Smooth muscle cell (in vitro differentiated cells): Measurements from ENCODE around the gene ANKS1B. TPM values are rescaled to one million over a fixed set of nuclear protein-coding genes. Genes with fewer than 3 reads are reported as not detected.

ENCODE experiments used
- DNase-seq: peaks from one replicate; lab custom pipeline; 2025; ENCODE audit not compliant: unreplicated experiment; lab: John Stamatoyannopoulos, UW
- H2AFZ ChIP-seq: fragments of 200-600 bp; sonication (generic); 2 replicates; pipeline ENCODE4 v1.6.0; 2016; ENCODE audit warnings: antibody characterized with exemption, low read depth, mild to moderate bottlenecking
- H3F3A ChIP-seq: fragments of 200-600 bp; sonication (generic); 2 replicates; pipeline ENCODE4 v1.6.0; 2017; ENCODE audit warnings: antibody characterized with exemption, low read depth
- H3K27ac ChIP-seq: fragments of 200-600 bp; sonication (generic); 2 replicates; pipeline ENCODE4 v1.5.1; 2016; ENCODE audit warnings: low read depth, mild to moderate bottlenecking
- H3K27me3 ChIP-seq: fragments of 200-600 bp; sonication (generic); 2 replicates; pipeline ENCODE4 v1.6.1; 2016; ENCODE audit warnings: low read depth, mild to moderate bottlenecking
- H3K36me3 ChIP-seq: fragments of 200-600 bp; sonication (generic); 2 replicates; pipeline ENCODE4 v1.5.1; 2016; ENCODE audit warnings: low read depth
- H3K4me1 ChIP-seq: fragments of 200-600 bp; sonication (generic); 2 replicates; pipeline ENCODE4 v1.5.1; 2016; ENCODE audit warnings: low read depth
- H3K4me2 ChIP-seq: fragments of 200-600 bp; sonication (generic); 2 replicates; pipeline ENCODE4 v1.6.0; 2016; ENCODE audit warnings: mild to moderate bottlenecking
- H3K4me3 ChIP-seq: fragments of 200-600 bp; sonication (generic); 2 replicates; pipeline ENCODE4 v1.5.1; 2016; ENCODE audit warnings: mild to moderate bottlenecking
- H3K79me2 ChIP-seq: fragments of 200-600 bp; sonication (generic); 2 replicates; pipeline ENCODE4 v1.6.0; 2016; ENCODE audit warnings: low read depth, mild to moderate bottlenecking
- H3K9ac ChIP-seq: fragments of 200-600 bp; sonication (generic); 2 replicates; pipeline ENCODE4 v1.6.0; 2016; ENCODE audit warnings: low read depth
- H3K9me3 ChIP-seq: fragments of 200-600 bp; sonication (generic); replicated peaks from 2 replicates; pipeline ENCODE4 v1.5.1; 2016; ENCODE audit warnings: low read depth
- H4K20me1 ChIP-seq: fragments of 200-600 bp; sonication (generic); 2 replicates; pipeline ENCODE4 v1.6.0; 2016; ENCODE audit warnings: low read depth
- CTCF ChIP-seq: fragments of 200-600 bp; sonication (generic); IDR thresholded peaks from 2 replicates; pipeline ENCODE4 v1.5.1; 2017; ENCODE audit warnings: borderline replicate concordance, mild to moderate bottlenecking, antibody characterized with exemption; ENCODE audit not compliant: insufficient read depth, poor library complexity, severe bottlenecking
- WGBS: methylation state at CpG from one replicate; pipeline ENCODE4 v1.1.7; 2016; ENCODE audit warnings: low lambda C conversion rate; 5-methylcytosine and 5-hydroxymethylcytosine counted together
- polyA plus RNA-seq: library from polyadenylated mRNA; unstranded; fragments of >200 nt; fragmentation: Nextera tagmentation; extraction: Ambion mirVana; gene quantifications from 2 replicates; pipeline ENCODE4 v1.2.1, GENCODE V29; 2016
- total RNA-seq: library from RNA; depleted of rRNA; stranded (reverse); fragments of >200 nt; gene quantifications from 2 replicates; pipeline ENCODE4 v1.2.3, GENCODE V29; 2014

The ANKS1B gene
- total and polyA plus RNA-seq, 2 experiments from 2014 or later: 0.47 to 7.3 TPM

GRCh38 chr12:99367181-99367580 lies 617.6 kb downstream of the ANKS1B start:
- H3K27me3 ChIP-seq: no peaks in the 10 kb centered on the region
- 88% methylated on average over 3 of the region's 3 CpGs for WGBS
- H3K4me3 ChIP-seq: no peak overlapping the region
- H3K27ac ChIP-seq: no peak overlapping the region
- H3K4me1 ChIP-seq: no peaks in the 10 kb centered on the region
- DNase-seq: no peak
- H2AFZ ChIP-seq: no peak overlapping the region
- H3K9ac ChIP-seq: no peak overlapping the region
- TF ChIP-seq CTCF: no peak
- no peak overlapping the region for H3K4me2 ChIP-seq
- no peaks in the 10 kb centered on the region for H3F3A ChIP-seq
- H4K20me1 ChIP-seq: no peaks in the 10 kb centered on the region
- no peaks in the 10 kb centered on the region for H3K79me2 ChIP-seq
- H3K36me3 ChIP-seq: no peaks in the 10 kb centered on the region
- H3K9me3 ChIP-seq: no peaks in the 10 kb centered on the region

DNA sequence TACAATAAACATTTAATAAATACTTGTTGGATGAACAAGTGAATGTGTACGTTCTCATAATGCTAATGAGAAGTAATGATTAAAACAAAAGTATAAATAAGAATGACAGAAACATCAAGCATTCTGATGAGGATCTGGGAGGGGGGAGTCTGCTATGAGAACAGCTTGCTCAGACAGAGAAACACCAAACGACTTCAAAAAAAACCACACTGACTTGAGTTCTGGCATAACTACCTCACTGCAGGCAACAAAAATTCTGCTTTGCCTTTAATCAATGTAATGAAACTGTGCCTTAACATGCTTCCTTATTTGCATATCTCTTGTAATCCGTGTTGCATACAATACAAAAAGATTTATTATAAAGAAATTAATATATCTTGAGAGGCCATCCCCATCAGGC lies 632.5 kb downstream of the ANKS1B start:
- 70% methylated on average over 3 of the region's 3 CpGs for WGBS
- Histone ChIP-seq H3K79me2 (no peaks in the 10 kb centered on the region), H3K36me3 (no peaks in the 10 kb centered on the region), H4K20me1 (no peaks in the 10 kb centered on the region), H3F3A (no peaks in the 10 kb centered on the region), H2AFZ (no peak overlapping the region), H3K4me2 (no peak overlapping the region), H3K27ac (no peak overlapping the region), H3K9ac (no peak overlapping the region), H3K4me3 (no peak overlapping the region), H3K9me3 (no peaks in the 10 kb centered on the region), H3K27me3 (no peaks in the 10 kb centered on the region), H3K4me1 (no peaks in the 10 kb centered on the region)
- no peak for TF ChIP-seq CTCF
- no peak for DNase-seq

DNA sequence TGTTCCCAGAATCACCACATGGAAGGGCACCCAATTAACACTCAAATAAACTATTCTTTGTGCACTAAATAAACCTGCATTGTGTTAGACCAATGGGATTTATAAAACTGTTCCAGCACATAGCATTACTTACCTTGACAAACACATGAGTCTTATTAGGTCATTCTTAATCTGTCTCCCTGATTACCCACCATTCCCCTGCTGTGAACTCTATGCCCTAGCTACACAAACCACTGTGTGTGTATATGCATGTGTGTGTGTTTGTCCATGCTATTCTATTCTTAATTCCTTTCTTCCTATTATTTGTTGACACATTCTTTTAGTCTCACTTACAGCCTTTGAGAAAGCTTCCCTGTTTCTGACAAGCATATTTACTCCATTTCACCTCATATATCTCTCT lies 640.8 kb downstream of the ANKS1B start:
- H3F3A ChIP-seq: no peaks in the 10 kb centered on the region
- TF ChIP-seq CTCF: no peak

GRCh38 chr12:99339663-99340062 lies 645.1 kb downstream of the ANKS1B start:
- Histone ChIP-seq H3K4me3 (no peak overlapping the region), H3K27me3 (no peaks in the 10 kb centered on the region), H3K79me2 (no peaks in the 10 kb centered on the region), H3K36me3 (no peaks in the 10 kb centered on the region), H3K9ac (no peak overlapping the region), H2AFZ (no peak overlapping the region), H3K9me3 (no peaks in the 10 kb centered on the region), H3K27ac (no peak overlapping the region), H3F3A (no peaks in the 10 kb centered on the region), H4K20me1 (no peaks in the 10 kb centered on the region), H3K4me2 (no peak overlapping the region), H3K4me1 (no peaks in the 10 kb centered on the region)
- WGBS: 87% methylated on average over 3 of the region's 3 CpGs
- DNase-seq: no peak
- TF ChIP-seq CTCF: no peak

More for the DNA sequence above, 640.8 kb downstream of the ANKS1B start:
- no peaks in the 10 kb centered on the region for H3K4me1 ChIP-seq
- no peaks in the 10 kb centered on the region for H4K20me1 ChIP-seq
- H2AFZ ChIP-seq: no peak overlapping the region
- H3K9ac ChIP-seq: no peak overlapping the region
- H3K4me2 ChIP-seq: no peak overlapping the region
- H3K4me3 ChIP-seq: no peak overlapping the region
- no peaks in the 10 kb centered on the region for H3K27me3 ChIP-seq
- DNase-seq: no peak
- H3K79me2 ChIP-seq: no peaks in the 10 kb centered on the region
- H3K9me3 ChIP-seq: no peaks in the 10 kb centered on the region
- H3K27ac ChIP-seq: no peak overlapping the region
- no peaks in the 10 kb centered on the region for H3K36me3 ChIP-seq
